Measurements from ENCODE around the gene ZNF709. TPM values are rescaled to one million over a fixed set of nuclear protein-coding genes. Genes with fewer than 3 reads are reported as not detected.
"Not testable (repeated sequence)": the region's sequence is repeated elsewhere in the genome, so short reads cannot be mapped to it uniquely, and the experiment has no call there.

The ZNF709 gene
- total RNA-seq, 5 donors from 2014 or later (not counting 1 experiment from before 2014, with no cell fraction given): 2.4 to 5.3 (median 5.1) TPM

GRCh38 chr19:12496480-12496879 is 11.9 kb upstream of the ZNF709 start:
- no peaks in the 10 kb centered on the region for H3K9me3 Mint-ChIP-seq
- ChIA-PET CTCF (interaction anchor here in 1 of 2 donors (0.5 to 0.6 kb wide), 2 partner anchors 49 to 756 kb away, joined by 3 read pairs; no protein-coding TSS in a partner anchor), POLR2A (interaction anchor here in 1 of 2 donors (0.6 kb wide), 1 partner anchor 182 kb away, joined by 8 read pairs; no protein-coding TSS in a partner anchor)
- Histone ChIP-seq H3K36me3 (ENCODE audit: control insufficient read depth in 2 of 2, extremely low read depth in 1 of 2, insufficient read depth in 1 of 2, low read length in 1 of 2) (no peaks in the 10 kb centered on the region), H3K4me3 (ENCODE audit: control insufficient read depth in 1 of 2, extremely low read depth in 1 of 2, low read length in 1 of 2) (no peak overlapping the region), H3K27me3 (replicated peaks in 1 of 2; ENCODE audit: control insufficient read depth in 2 of 2, extremely low read depth in 1 of 2, insufficient read depth in 2 of 2, low read length in 1 of 2) (no peaks in the 10 kb centered on the region), H3K4me1 (ENCODE audit: control insufficient read depth in 1 of 2, extremely low read depth in 1 of 2, insufficient read depth in 2 of 2, low read length in 2 of 2) (peaks cover 3 to 14% of the 10 kb centered on the region in 2 experiments), H3K27ac (ENCODE audit: low read length) (no peak overlapping the region), H3K9me3 (no peaks in the 10 kb centered on the region)
- no peaks in the 10 kb centered on the region for H3K27me3 Mint-ChIP-seq
- H3K27ac Mint-ChIP-seq: peak overlapping the region in 1 of 2 donors; percentile 34
- 100% methylated on average over 2 of the region's 6 CpGs for WGBS (ENCODE audit: insufficient coverage)
- peaks cover 16 to 20% (median 18%) of the 10 kb centered on the region in 3 donors for H3K4me1 Mint-ChIP-seq
- no peaks in the 10 kb centered on the region for H3K36me3 Mint-ChIP-seq
- DNase-seq (no peak), ATAC-seq (replicated peaks in 1 of 4) (no peak)
- H3K4me3 Mint-ChIP-seq: peak overlapping the region; percentile 82 to 88 (median 87)

- Mint-ChIP-seq H3K27ac (peak overlapping the region; percentile 87 to 91), H3K4me1 (peaks cover 16 to 20% (median 18%) of the 10 kb centered on the region in 3 donors), H3K36me3 (no peaks in the 10 kb centered on the region), H3K27me3 (no peaks in the 10 kb centered on the region), H3K9me3 (no peaks in the 10 kb centered on the region), H3K4me3 (peak overlapping the region; percentile 82 to 88 (median 87))
- no peaks in the 10 kb centered on the region for H3K36me3 ChIP-seq (ENCODE audit: control insufficient read depth in 2 of 2, extremely low read depth in 1 of 2, insufficient read depth in 1 of 2, low read length in 1 of 2)
- no peaks in the 10 kb centered on the region for H3K27me3 ChIP-seq (replicated peaks in 1 of 2; ENCODE audit: control insufficient read depth in 2 of 2, extremely low read depth in 1 of 2, insufficient read depth in 2 of 2, low read length in 1 of 2)
- peaks cover 3 to 14% of the 10 kb centered on the region in 2 experiments for H3K4me1 ChIP-seq (ENCODE audit: control insufficient read depth in 1 of 2, extremely low read depth in 1 of 2, insufficient read depth in 2 of 2, low read length in 2 of 2)
- H3K27ac ChIP-seq (ENCODE audit: low read length): peak overlapping the region; percentile 82
- H3K4me3 ChIP-seq (ENCODE audit: control insufficient read depth in 1 of 2, extremely low read depth in 1 of 2, low read length in 1 of 2): peak overlapping the region; percentile 73 to 80
- CTCF ChIA-PET: interaction anchor here (0.5 to 1.1 kb wide), 4 partner anchors 70 to 1764 kb away, joined by 3 to 5 read pairs (median 4); no protein-coding TSS in a partner anchor
- 2% methylated on average over 48 of the region's 51 CpGs for WGBS (ENCODE audit: insufficient coverage)
- POLR2A ChIA-PET: no interaction called here
- H3K9me3 ChIP-seq: no peaks in the 10 kb centered on the region
- DNase-seq (peak; percentile 84 to 95 (median 90)), ATAC-seq (replicated peaks in 1 of 4) (peak; percentile 98 to 100 (median 99))
These were observed 10.6 kb upstream of the ZNF709 start for GRCh38 chr19:12495002-12495802.

- ATAC-seq (replicated peaks in 1 of 4) (no peak), DNase-seq (no peak)
- Histone ChIP-seq H3K36me3 (ENCODE audit: control insufficient read depth in 2 of 2, extremely low read depth in 1 of 2, insufficient read depth in 1 of 2, low read length in 1 of 2) (no peaks in the 10 kb centered on the region), H3K27ac (ENCODE audit: low read length) (peak overlapping the region; percentile 27), H3K4me3 (ENCODE audit: control insufficient read depth in 1 of 2, extremely low read depth in 1 of 2, low read length in 1 of 2) (peak overlapping the region in 1 of 2 donors; percentile 73), H3K4me1 (ENCODE audit: control insufficient read depth in 1 of 2, extremely low read depth in 1 of 2, insufficient read depth in 2 of 2, low read length in 2 of 2) (peaks cover 3 to 14% of the 10 kb centered on the region in 2 experiments), H3K27me3 (replicated peaks in 1 of 2; ENCODE audit: control insufficient read depth in 2 of 2, extremely low read depth in 1 of 2, insufficient read depth in 2 of 2, low read length in 1 of 2) (no peaks in the 10 kb centered on the region), H3K9me3 (no peaks in the 10 kb centered on the region)
- 100% methylated on average over 1 of the region's 3 CpGs for WGBS (ENCODE audit: insufficient coverage)
- ChIA-PET CTCF (no interaction called here), POLR2A (no interaction called here)
- H3K27me3 Mint-ChIP-seq: no peaks in the 10 kb centered on the region
- no peaks in the 10 kb centered on the region for H3K36me3 Mint-ChIP-seq
- no peaks in the 10 kb centered on the region for H3K9me3 Mint-ChIP-seq
- peaks cover 16 to 20% (median 18%) of the 10 kb centered on the region in 3 donors for H3K4me1 Mint-ChIP-seq
- H3K4me3 Mint-ChIP-seq: peak overlapping the region; percentile 82 to 88 (median 87)
- H3K27ac Mint-ChIP-seq: peak overlapping the region; percentile 57 to 91
These were observed 9.7 kb upstream of the ZNF709 start for GRCh38 chr19:12494260-12494860.

- H3K36me3 ChIP-seq (ENCODE audit: control insufficient read depth in 2 of 2, extremely low read depth in 1 of 2, insufficient read depth in 1 of 2, low read length in 1 of 2); H3K27ac ChIP-seq (ENCODE audit: low read length); H3K4me3 ChIP-seq (ENCODE audit: control insufficient read depth in 1 of 2, extremely low read depth in 1 of 2, low read length in 1 of 2); ATAC-seq (replicated peaks in 1 of 4); H3K9me3 ChIP-seq; H3K27me3 Mint-ChIP-seq; H3K4me3 Mint-ChIP-seq; H3K36me3 Mint-ChIP-seq; H3K27me3 ChIP-seq (replicated peaks in 1 of 2; ENCODE audit: control insufficient read depth in 2 of 2, extremely low read depth in 1 of 2, insufficient read depth in 2 of 2, low read length in 1 of 2); H3K27ac Mint-ChIP-seq; DNase-seq; H3K9me3 Mint-ChIP-seq: not testable (repeated sequence)
- peaks cover 29 to 32% (median 31%) of the 10 kb centered on the region in 3 donors for H3K4me1 Mint-ChIP-seq
- peaks cover 12 to 31% of the 10 kb centered on the region in 2 experiments for H3K4me1 ChIP-seq (ENCODE audit: control insufficient read depth in 1 of 2, extremely low read depth in 1 of 2, insufficient read depth in 2 of 2, low read length in 2 of 2)
- CTCF ChIA-PET: interaction anchor here in 1 of 2 donors (0.6 kb wide), 1 partner anchor 267 kb away, joined by 6 read pairs; no protein-coding TSS in a partner anchor
- POLR2A ChIA-PET: interaction anchor here (0.6 to 0.7 kb wide), 3 partner anchors 12 to 917 kb away, joined by 5 to 11 read pairs (median 10); no protein-coding TSS in a partner anchor
- WGBS (ENCODE audit: insufficient coverage): 100% methylated on average over 1 of the region's 1 CpG
These were observed 1.7 kb upstream of the ZNF709 start for GRCh38 chr19:12486265-12486783.

GRCh38 chr19:12485571-12485970 is 955 bp upstream of the ZNF709 start:
- ChIA-PET CTCF (no interaction called here), POLR2A (interaction anchor here in 1 of 2 donors (0.6 kb wide), 1 partner anchor 916 kb away, joined by 5 read pairs; no protein-coding TSS in a partner anchor)
- Histone ChIP-seq H3K4me3 (ENCODE audit: control insufficient read depth in 1 of 2, extremely low read depth in 1 of 2, low read length in 1 of 2) (no peak overlapping the region), H3K4me1 (ENCODE audit: control insufficient read depth in 1 of 2, extremely low read depth in 1 of 2, insufficient read depth in 2 of 2, low read length in 2 of 2) (peaks cover 12 to 31% of the 10 kb centered on the region in 2 experiments), H3K9me3 (no peaks in the 10 kb centered on the region), H3K27me3 (replicated peaks in 1 of 2; ENCODE audit: control insufficient read depth in 2 of 2, extremely low read depth in 1 of 2, insufficient read depth in 2 of 2, low read length in 1 of 2) (no peaks in the 10 kb centered on the region), H3K36me3 (ENCODE audit: control insufficient read depth in 2 of 2, extremely low read depth in 1 of 2, insufficient read depth in 1 of 2, low read length in 1 of 2) (no peaks in the 10 kb centered on the region), H3K27ac (ENCODE audit: low read length) (no peak overlapping the region)
- ATAC-seq (replicated peaks in 1 of 4) (no peak), DNase-seq (no peak)
- Mint-ChIP-seq H3K4me1 (peaks cover 30 to 34% (median 31%) of the 10 kb centered on the region in 3 donors), H3K27ac (peak overlapping the region in 1 of 2 donors; percentile 95), H3K4me3 (peak overlapping the region; percentile 90 to 92 (median 91)), H3K27me3 (no peaks in the 10 kb centered on the region), H3K9me3 (no peaks in the 10 kb centered on the region), H3K36me3 (no peaks in the 10 kb centered on the region)
- 60% methylated on average over 1 of the region's 3 CpGs for WGBS (ENCODE audit: insufficient coverage)

GRCh38 chr19:12485052-12485416 is 418 bp upstream of the ZNF709 start:
- CTCF ChIA-PET: interaction anchor here in 1 of 2 donors (1.0 kb wide), 1 partner anchor 496 kb away, joined by 3 read pairs; no protein-coding TSS in a partner anchor
- Mint-ChIP-seq H3K27me3 (no peaks in the 10 kb centered on the region), H3K36me3 (no peaks in the 10 kb centered on the region), H3K4me1 (peaks cover 30 to 34% (median 31%) of the 10 kb centered on the region in 3 donors), H3K9me3 (no peaks in the 10 kb centered on the region), H3K4me3 (peak overlapping the region; percentile 90 to 92 (median 91)), H3K27ac (peak overlapping the region; percentile 82 to 95)
- no peak for DNase-seq
- Histone ChIP-seq H3K4me3 (ENCODE audit: control insufficient read depth in 1 of 2, extremely low read depth in 1 of 2, low read length in 1 of 2) (peak overlapping the region; percentile 86 to 94), H3K4me1 (ENCODE audit: control insufficient read depth in 1 of 2, extremely low read depth in 1 of 2, insufficient read depth in 2 of 2, low read length in 2 of 2) (peaks cover 12 to 31% of the 10 kb centered on the region in 2 experiments), H3K27ac (ENCODE audit: low read length) (peak overlapping the region; percentile 67), H3K9me3 (no peaks in the 10 kb centered on the region), H3K36me3 (ENCODE audit: control insufficient read depth in 2 of 2, extremely low read depth in 1 of 2, insufficient read depth in 1 of 2, low read length in 1 of 2) (no peaks in the 10 kb centered on the region), H3K27me3 (replicated peaks in 1 of 2; ENCODE audit: control insufficient read depth in 2 of 2, extremely low read depth in 1 of 2, insufficient read depth in 2 of 2, low read length in 1 of 2) (no peaks in the 10 kb centered on the region)
- ATAC-seq (replicated peaks in 1 of 4): peak in 3 of 4 experiments; percentile 9 to 11 (median 11)
- 2% methylated on average over 8 of the region's 11 CpGs for WGBS (ENCODE audit: insufficient coverage)
- POLR2A ChIA-PET: no interaction called here
